Endothelial cell (in vitro differentiated cells): ENCODE data around the gene PEA15. TPM values are rescaled to one million over a fixed set of nuclear protein-coding genes. Genes with fewer than 3 reads are reported as not detected.

Source experiments
- DNase-seq: peaks from one replicate; pipeline ENCODE4 v3.0.0; 2021; ENCODE audit warnings: low spot score
- H3K27ac Mint-ChIP-seq: one replicate; pipeline ENCODE4 v1.8.0; 2021; ENCODE audit warnings: mixed read lengths, inconsistent platforms; ENCODE audit not compliant: unreplicated experiment
- H3K27me3 Mint-ChIP-seq: one replicate; pipeline ENCODE4 v1.8.0; 2021; ENCODE audit warnings: mild to moderate bottlenecking, moderate library complexity, mixed read lengths, inconsistent platforms; ENCODE audit not compliant: unreplicated experiment
- H3K36me3 Mint-ChIP-seq: one replicate; pipeline ENCODE4 v1.8.0; 2021; ENCODE audit warnings: mild to moderate bottlenecking, low read depth, mixed read lengths, inconsistent platforms; ENCODE audit not compliant: unreplicated experiment
- H3K4me1 Mint-ChIP-seq: one replicate; pipeline ENCODE4 v1.8.0; 2021; ENCODE audit warnings: mild to moderate bottlenecking, mixed read lengths, inconsistent platforms; ENCODE audit not compliant: unreplicated experiment
- H3K4me3 Mint-ChIP-seq: one replicate; pipeline ENCODE4 v1.8.0; 2021; ENCODE audit warnings: mild to moderate bottlenecking, mixed read lengths, inconsistent platforms; ENCODE audit not compliant: unreplicated experiment
- H3K9me3 Mint-ChIP-seq: one replicate; pipeline ENCODE4 v1.8.0; 2021; ENCODE audit warnings: mixed read lengths, inconsistent platforms; ENCODE audit not compliant: unreplicated experiment
- total RNA-seq: library from RNA; stranded (reverse); fragmentation: NEBNext Ultra II Directional; extraction: Animal tissue kit (Norgen Biotek cat#: 25700); gene quantifications from one replicate; pipeline ENCODE4 v1.2.1, GENCODE V29; 2021; ENCODE audit not compliant: unreplicated experiment
- TF ChIP-seq, protein P1 (sequence below): fragments of 200-600 bp; sonication (generic); IDR thresholded peaks from one replicate; pipeline ENCODE4 v1.5.0; 2021; ENCODE audit warnings: antibody characterized with exemption; ENCODE audit not compliant: unreplicated experiment

Gene PEA15
- total RNA-seq, 1 donor from 2014 or later, result 593 TPM

DNA sequence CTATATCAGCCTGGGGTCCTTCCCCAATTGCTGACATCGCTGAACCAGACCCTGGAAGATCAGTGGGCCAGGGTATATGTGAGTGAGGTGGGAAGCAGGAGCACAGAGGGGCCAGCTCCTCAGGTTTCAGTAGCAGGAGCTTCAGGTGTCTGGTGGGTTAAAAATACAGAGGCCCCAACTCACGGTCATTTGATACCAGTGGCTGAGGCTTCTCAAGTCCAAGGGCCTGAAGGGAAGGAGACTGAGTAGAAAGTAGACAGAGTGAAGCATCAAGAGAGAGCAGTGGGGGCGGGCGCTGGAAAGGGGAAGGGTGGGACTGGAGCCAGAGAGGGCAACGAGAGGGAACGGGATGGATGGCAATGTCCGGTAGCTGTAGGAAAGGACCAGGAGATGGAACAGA is 16.8 kb upstream of the PEA15 start:
- H3K9me3 Mint-ChIP-seq, result no peaks in the 10 kb centered on the region
- peaks cover 2% of the 10 kb centered on the region for H3K4me1 Mint-ChIP-seq
- H3K4me3 Mint-ChIP-seq, result no peak overlapping the region
- peaks cover 10% of the 10 kb centered on the region for H3K36me3 Mint-ChIP-seq
- peak overlapping the region; percentile 73 for H3K27ac Mint-ChIP-seq
- no peak for DNase-seq
- peaks cover 5% of the 10 kb centered on the region for H3K27me3 Mint-ChIP-seq
- TF ChIP-seq, protein P1, sequence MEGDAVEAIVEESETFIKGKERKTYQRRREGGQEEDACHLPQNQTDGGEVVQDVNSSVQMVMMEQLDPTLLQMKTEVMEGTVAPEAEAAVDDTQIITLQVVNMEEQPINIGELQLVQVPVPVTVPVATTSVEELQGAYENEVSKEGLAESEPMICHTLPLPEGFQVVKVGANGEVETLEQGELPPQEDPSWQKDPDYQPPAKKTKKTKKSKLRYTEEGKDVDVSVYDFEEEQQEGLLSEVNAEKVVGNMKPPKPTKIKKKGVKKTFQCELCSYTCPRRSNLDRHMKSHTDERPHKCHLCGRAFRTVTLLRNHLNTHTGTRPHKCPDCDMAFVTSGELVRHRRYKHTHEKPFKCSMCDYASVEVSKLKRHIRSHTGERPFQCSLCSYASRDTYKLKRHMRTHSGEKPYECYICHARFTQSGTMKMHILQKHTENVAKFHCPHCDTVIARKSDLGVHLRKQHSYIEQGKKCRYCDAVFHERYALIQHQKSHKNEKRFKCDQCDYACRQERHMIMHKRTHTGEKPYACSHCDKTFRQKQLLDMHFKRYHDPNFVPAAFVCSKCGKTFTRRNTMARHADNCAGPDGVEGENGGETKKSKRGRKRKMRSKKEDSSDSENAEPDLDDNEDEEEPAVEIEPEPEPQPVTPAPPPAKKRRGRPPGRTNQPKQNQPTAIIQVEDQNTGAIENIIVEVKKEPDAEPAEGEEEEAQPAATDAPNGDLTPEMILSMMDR, result no peak

DNA sequence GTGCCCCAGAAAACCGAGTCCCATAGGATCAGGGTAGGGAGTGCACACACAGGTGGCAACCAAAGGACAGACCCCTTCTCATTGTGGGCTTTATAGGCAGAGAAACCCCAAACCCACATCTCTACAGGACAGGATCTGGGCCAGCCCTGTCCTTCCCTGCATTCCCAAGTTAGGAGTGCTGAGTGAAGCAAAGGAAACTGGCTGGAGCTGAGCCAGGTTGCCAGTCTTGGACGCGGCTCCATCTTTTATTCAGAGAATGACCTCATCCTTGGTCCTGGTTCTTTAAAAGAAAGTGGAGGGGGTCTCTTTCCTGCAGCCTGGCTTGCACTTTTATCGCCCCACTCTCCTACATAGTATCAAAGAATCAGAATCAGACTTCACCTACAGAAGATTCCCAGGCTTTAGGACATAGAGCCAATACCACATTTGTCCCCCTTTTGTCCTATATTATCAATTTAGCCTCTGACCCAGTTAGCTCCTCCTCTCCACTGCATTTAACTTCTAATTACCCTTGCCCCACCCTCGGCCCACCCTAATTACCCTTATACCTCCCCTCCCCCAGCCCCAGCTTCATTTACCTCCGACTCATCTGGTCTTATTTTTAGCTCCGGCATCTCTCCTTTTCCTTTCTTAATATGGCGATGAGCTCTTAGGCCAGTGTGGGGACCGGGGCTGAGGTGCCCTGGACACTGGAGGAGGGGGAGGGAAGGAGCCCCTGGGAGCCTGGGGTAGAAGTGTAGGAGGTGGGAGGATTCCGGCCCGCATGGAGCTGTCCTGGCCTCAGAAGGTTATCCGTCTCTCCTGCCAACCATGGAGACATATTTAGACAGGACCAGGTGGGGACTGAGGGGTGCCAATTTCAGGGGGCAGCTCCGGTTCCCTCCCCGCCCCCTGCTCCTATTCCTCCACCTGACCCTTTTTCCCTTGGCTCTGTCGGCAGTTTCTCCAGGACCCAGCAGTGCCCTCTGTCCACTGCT is 15.2 kb upstream of the PEA15 start, which contains the start of gene CASQ1:
TSS of gene CASQ1 (plus strand) at position 927 of the 977 bp plus-strand sequence. CDS start 177 bp downstream, outside the sequence.
- Mint-ChIP-seq H3K4me1 (peaks cover 2% of the 10 kb centered on the region), H3K36me3 (peaks cover 10% of the 10 kb centered on the region), H3K27me3 (peaks cover 2% of the 10 kb centered on the region), H3K27ac (peak within 1 kb of the TSS; percentile 38), H3K9me3 (no peaks in the 10 kb centered on the region), H3K4me3 (no peak within 1 kb of the TSS)
- DNase-seq, result no peak
- TF ChIP-seq, protein P1, result no peak

DNA sequence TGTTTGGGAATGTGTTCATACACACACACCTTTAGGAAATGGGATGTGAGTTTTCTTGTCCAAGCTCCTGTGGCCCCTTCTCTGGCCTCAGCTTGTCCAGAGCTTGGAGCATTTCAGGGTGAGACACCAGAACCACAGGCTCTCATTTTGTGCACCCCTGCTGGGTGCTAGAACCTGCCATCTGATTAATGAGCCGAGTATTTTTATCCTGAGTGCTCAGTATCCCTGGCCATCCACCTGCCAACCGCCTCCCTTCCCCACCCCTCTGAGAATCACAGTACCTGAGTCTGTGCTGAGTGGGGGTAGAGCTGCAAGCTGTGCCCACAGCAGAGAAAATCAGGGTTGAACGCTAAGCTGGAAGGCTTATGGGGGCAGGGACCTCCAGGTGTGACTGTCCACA is 13.4 kb upstream of the PEA15 start:
- peaks cover 3% of the 10 kb centered on the region for H3K27me3 Mint-ChIP-seq
- no peak overlapping the region for H3K27ac Mint-ChIP-seq
- TF ChIP-seq, protein P1, result no peak
- no peak for DNase-seq
- peaks cover 10% of the 10 kb centered on the region for H3K36me3 Mint-ChIP-seq
- no peak overlapping the region for H3K4me3 Mint-ChIP-seq
- H3K4me1 Mint-ChIP-seq, result peaks cover 2% of the 10 kb centered on the region
- H3K9me3 Mint-ChIP-seq, result no peaks in the 10 kb centered on the region

DNA sequence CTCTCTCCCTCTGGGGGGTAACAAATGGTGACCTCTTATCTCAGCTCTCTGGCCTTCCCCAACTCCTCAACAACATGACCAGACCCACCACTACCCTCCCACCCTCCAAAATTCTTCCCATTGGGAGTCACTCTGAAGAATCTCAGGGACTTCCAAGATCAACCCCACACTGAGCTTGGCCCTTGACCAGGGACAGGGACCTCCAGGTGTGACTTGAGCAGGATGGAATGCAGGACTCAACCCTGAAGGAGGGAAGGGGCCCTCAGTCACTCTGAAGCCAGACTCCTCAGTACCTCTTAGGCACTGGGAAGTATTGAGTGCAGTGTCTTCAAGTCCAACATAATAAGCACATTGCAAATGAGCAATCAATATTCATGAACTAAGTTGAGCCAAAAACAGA is 12.9 kb upstream of the PEA15 start:
- peaks cover 2% of the 10 kb centered on the region for H3K4me1 Mint-ChIP-seq
- TF ChIP-seq, protein P1, result no peak
- no peaks in the 10 kb centered on the region for H3K9me3 Mint-ChIP-seq
- H3K36me3 Mint-ChIP-seq, result peaks cover 10% of the 10 kb centered on the region
- H3K4me3 Mint-ChIP-seq, result no peak overlapping the region
- DNase-seq, result no peak
- no peak overlapping the region for H3K27ac Mint-ChIP-seq
- peaks cover 5% of the 10 kb centered on the region for H3K27me3 Mint-ChIP-seq
